Loucy (cell line): ENCODE measurements around the gene HOXD8.

ENCODE experiments used
- H2AFZ ChIP-seq: fragments of 200-600 bp; sonication (generic); 2 replicates; pipeline ENCODE4 v1.6.0; 2016; ENCODE audit warnings: antibody characterized with exemption, mild to moderate bottlenecking, low read length, moderate library complexity
- H3F3A ChIP-seq: fragments of 200-600 bp; 2 replicates; pipeline ENCODE4 v1.6.0; 2016; ENCODE audit warnings: antibody characterized with exemption, low read depth, mild to moderate bottlenecking
- H3K27me3 ChIP-seq: fragments of 200-600 bp; sonication (generic); 2 replicates; pipeline ENCODE4 v1.6.1; 2014; ENCODE audit warnings: low read length, mild to moderate bottlenecking; ENCODE audit not compliant: insufficient read depth, poor library complexity, severe bottlenecking
- H3K36me3 ChIP-seq: fragments of 200-600 bp; sonication (generic); 2 replicates; pipeline ENCODE4 v1.6.1; 2016; ENCODE audit warnings: low read length; ENCODE audit not compliant: insufficient read depth
- H3K4me1 ChIP-seq: fragments of 200-600 bp; sonication (generic); 2 replicates; pipeline ENCODE4 v1.5.1; 2014; ENCODE audit warnings: low read length, mild to moderate bottlenecking; ENCODE audit not compliant: insufficient read depth, poor library complexity, severe bottlenecking
- H3K4me2 ChIP-seq: fragments of 200-600 bp; sonication (generic); 2 replicates; pipeline ENCODE4 v1.6.0; 2014; ENCODE audit warnings: antibody characterized with exemption, low read length, low read depth, mild to moderate bottlenecking; ENCODE audit not compliant: poor library complexity, severe bottlenecking
- H3K4me3 ChIP-seq: fragments of 200-600 bp; sonication (generic); 2 replicates; pipeline ENCODE4 v1.5.1; 2014; ENCODE audit warnings: low read length, mild to moderate bottlenecking, mixed read lengths; ENCODE audit not compliant: poor library complexity, severe bottlenecking
- H3K79me2 ChIP-seq: fragments of 200-600 bp; sonication (generic); 2 replicates; pipeline ENCODE4 v1.6.1; 2014; ENCODE audit warnings: low read length; ENCODE audit not compliant: insufficient read depth
- H3K9ac ChIP-seq: fragments of 200-600 bp; sonication (generic); 2 replicates; pipeline ENCODE4 v1.6.0; 2014; ENCODE audit warnings: mild to moderate bottlenecking, low read depth, low read length, moderate library complexity; ENCODE audit not compliant: poor library complexity, severe bottlenecking
- H3K9me2 ChIP-seq: fragments of 200-600 bp; sonication (generic); replicated peaks from 2 replicates; pipeline ENCODE4 v1.6.1; 2016; ENCODE audit warnings: low read depth, low read length, mixed read lengths
- H3K9me3 ChIP-seq: fragments of 200-600 bp; sonication (generic); 2 replicates; pipeline ENCODE4 v1.6.1; 2014; ENCODE audit warnings: mild to moderate bottlenecking, antibody characterized with exemption, low read length, low read depth; ENCODE audit not compliant: insufficient read depth
- H4K20me1 ChIP-seq: fragments of 200-600 bp; sonication (generic); 2 replicates; pipeline ENCODE4 v1.6.0; 2014; ENCODE audit warnings: antibody characterized with exemption, low read length, mild to moderate bottlenecking; ENCODE audit not compliant: insufficient read depth, poor library complexity, severe bottlenecking
- EZH2phosphoT487 ChIP-seq: fragments of 200-600 bp; IDR thresholded peaks from 2 replicates; pipeline ENCODE4 v1.6.1; 2018; ENCODE audit warnings: antibody characterized with exemption, mild to moderate bottlenecking, moderate library complexity, borderline replicate concordance
- TF ChIP-seq, protein P1 (sequence below): fragments of 200-600 bp; sonication (generic); conservative IDR thresholded peaks from 2 replicates; pipeline ENCODE4 v1.5.1; 2014; ENCODE audit warnings: mild to moderate bottlenecking, antibody characterized with exemption, low read length

The HOXD8 gene

GRCh38 chr2:176111309-176111663 is 18.2 kb upstream of the HOXD8 start:
- Histone ChIP-seq H2AFZ (no peak overlapping the region), H3K27me3 (peaks cover 45% of the 10 kb centered on the region), H3K4me3 (no peak overlapping the region), H3K4me1 (peaks cover 10% of the 10 kb centered on the region), H3K9me3 (no peaks in the 10 kb centered on the region), H3K9me2 (no peaks in the 10 kb centered on the region), H3K9ac (no peak overlapping the region), H4K20me1 (no peaks in the 10 kb centered on the region), H3K4me2 (no peak overlapping the region), H3F3A (0 out of 2 replicates have a peak, but pooled peaks cover 4% of the 10 kb centered on the region), H3K79me2 (no peaks in the 10 kb centered on the region), H3K36me3 (no peaks in the 10 kb centered on the region)
- no peak for TF ChIP-seq EZH2phosphoT487
- TF ChIP-seq, protein P1, sequence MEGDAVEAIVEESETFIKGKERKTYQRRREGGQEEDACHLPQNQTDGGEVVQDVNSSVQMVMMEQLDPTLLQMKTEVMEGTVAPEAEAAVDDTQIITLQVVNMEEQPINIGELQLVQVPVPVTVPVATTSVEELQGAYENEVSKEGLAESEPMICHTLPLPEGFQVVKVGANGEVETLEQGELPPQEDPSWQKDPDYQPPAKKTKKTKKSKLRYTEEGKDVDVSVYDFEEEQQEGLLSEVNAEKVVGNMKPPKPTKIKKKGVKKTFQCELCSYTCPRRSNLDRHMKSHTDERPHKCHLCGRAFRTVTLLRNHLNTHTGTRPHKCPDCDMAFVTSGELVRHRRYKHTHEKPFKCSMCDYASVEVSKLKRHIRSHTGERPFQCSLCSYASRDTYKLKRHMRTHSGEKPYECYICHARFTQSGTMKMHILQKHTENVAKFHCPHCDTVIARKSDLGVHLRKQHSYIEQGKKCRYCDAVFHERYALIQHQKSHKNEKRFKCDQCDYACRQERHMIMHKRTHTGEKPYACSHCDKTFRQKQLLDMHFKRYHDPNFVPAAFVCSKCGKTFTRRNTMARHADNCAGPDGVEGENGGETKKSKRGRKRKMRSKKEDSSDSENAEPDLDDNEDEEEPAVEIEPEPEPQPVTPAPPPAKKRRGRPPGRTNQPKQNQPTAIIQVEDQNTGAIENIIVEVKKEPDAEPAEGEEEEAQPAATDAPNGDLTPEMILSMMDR, result 0 out of 2 replicates have a peak, but pooled peaks have one; percentile 13

GRCh38 chr2:176111846-176112374 is 17.6 kb upstream of the HOXD8 start:
- Histone ChIP-seq H3K79me2 (no peaks in the 10 kb centered on the region), H3K36me3 (no peaks in the 10 kb centered on the region), H2AFZ (no peak overlapping the region), H3K4me3 (no peak overlapping the region), H3K27me3 (peaks cover 52% of the 10 kb centered on the region), H4K20me1 (no peaks in the 10 kb centered on the region), H3K4me1 (peaks cover 10% of the 10 kb centered on the region), H3K9ac (no peak overlapping the region), H3K4me2 (no peak overlapping the region), H3K9me3 (no peaks in the 10 kb centered on the region), H3F3A (0 out of 2 replicates have a peak, but pooled peaks cover 4% of the 10 kb centered on the region), H3K9me2 (no peaks in the 10 kb centered on the region)
- TF ChIP-seq, protein P1, result no peak
- TF ChIP-seq EZH2phosphoT487, result no peak

- 0 out of 2 replicates have a peak, but pooled peaks cover 4% of the 10 kb centered on the region for H3F3A ChIP-seq
- peaks cover 10% of the 10 kb centered on the region for H3K4me1 ChIP-seq
- H3K9me3 ChIP-seq, result no peaks in the 10 kb centered on the region
- no peak for TF ChIP-seq EZH2phosphoT487
- TF ChIP-seq, protein P1, result no peak
- H3K36me3 ChIP-seq, result no peaks in the 10 kb centered on the region
- H3K9ac ChIP-seq, result no peak overlapping the region
- peaks cover 59% of the 10 kb centered on the region for H3K27me3 ChIP-seq
- no peaks in the 10 kb centered on the region for H3K9me2 ChIP-seq
- no peaks in the 10 kb centered on the region for H3K79me2 ChIP-seq
- H3K4me3 ChIP-seq, result no peak overlapping the region
- H2AFZ ChIP-seq, result no peak overlapping the region
- H4K20me1 ChIP-seq, result no peaks in the 10 kb centered on the region
- H3K4me2 ChIP-seq, result no peak overlapping the region
Measured at GRCh38 chr2:176112375-176113302, 16.9 kb upstream of the HOXD8 start.
